Spleen (tissue), 11 donors: ENCODE results near the gene FAM83G. TPM values are rescaled to one million over a fixed set of nuclear protein-coding genes. Genes with fewer than 3 reads are reported as not detected.
A peak's percentile ranks its signal among the peaks of the same experiment; 100 is the strongest.

Experiments used
- DNase-seq: peaks from one replicate; pipeline ENCODE4 v3.0.0-alpha.2; 2020
- H3K27ac ChIP-seq, 8 donors: fragments of 200-600 bp; sonication (generic) in 7 of 8; 1 replicate in 4 of 8; 2 replicates in 4 of 8; pipeline versions ENCODE4 v1.5.0 to v1.8.0; 2016 to 2021; ENCODE audit warnings: inconsistent platforms in 4 of 8, mild to moderate bottlenecking in 4 of 8, moderate library complexity in 1 of 8
- H3K27me3 ChIP-seq, 7 donors: fragments of 200-600 bp; sonication (generic) in 6 of 7; replicated peaks in 1 of 7; 1 replicate in 4 of 7; 2 replicates in 3 of 7; pipeline versions ENCODE4 v1.5.0 to v1.8.0; 2016 to 2021; ENCODE audit warnings: inconsistent platforms in 3 of 7, mild to moderate bottlenecking in 1 of 7
- H3K36me3 ChIP-seq, 6 donors: fragments of 200-600 bp; sonication (generic) in 5 of 6; 1 replicate in 4 of 6; 2 replicates in 2 of 6; pipeline versions ENCODE4 v1.5.0 to v1.8.0; 2016 to 2021; ENCODE audit warnings: inconsistent platforms in 2 of 6
- H3K4me1 ChIP-seq, 6 donors: fragments of 200-600 bp; sonication (generic) in 5 of 6; 1 replicate in 3 of 6; 2 replicates in 3 of 6; pipeline versions ENCODE4 v1.5.0 to v1.8.0; 2016 to 2021; ENCODE audit warnings: inconsistent platforms in 3 of 6
- H3K4me3 ChIP-seq, 8 donors: fragments of 200-600 bp; sonication (generic) in 7 of 8; 1 replicate in 4 of 8; 2 replicates in 4 of 8; pipeline versions ENCODE4 v1.5.0 to v1.8.0; 2016 to 2021; ENCODE audit warnings: inconsistent platforms in 4 of 8, mild to moderate bottlenecking in 4 of 8, moderate library complexity in 2 of 8
- H3K9me3 ChIP-seq, 8 donors: fragments of 200-600 bp; sonication (generic) in 7 of 8; 1 replicate in 4 of 8; 2 replicates in 4 of 8; pipeline versions ENCODE4 v1.5.0 to v1.8.0; 2016 to 2021; ENCODE audit warnings: inconsistent platforms in 4 of 8
- CTCF ChIP-seq, 11 experiments: fragments of 200-600 bp in 7 of 11; fragments of 450-650 bp in 4 of 11; sonication (generic) in 4 of 11; IDR thresholded peaks in 8 of 11; conservative IDR thresholded peaks in 3 of 11; 1 replicate in 7 of 11; 2 replicates in 4 of 11; pipeline versions ENCODE4 v1.4.0 to v1.8.0; 2016 to 2021; ENCODE audit warnings: antibody characterized with exemption in 11 of 11, inconsistent platforms in 4 of 11, mild to moderate bottlenecking in 1 of 11
- POLR2A ChIP-seq, 3 donors: fragments of 450-650 bp; IDR thresholded peaks; one replicate each; pipeline ENCODE4 v1.5.1; 2017; ENCODE audit warnings: antibody characterized with exemption in 3 of 3, mild to moderate bottlenecking in 1 of 3
- POLR2AphosphoS5 ChIP-seq, 3 donors: sonication (generic); formaldehyde crosslinking; IDR thresholded peaks; one replicate each; pipeline ENCODE4 v1.5.1; 2017; ENCODE audit warnings: antibody characterized with exemption in 3 of 3
- WGBS, 5 donors: extraction: QIAGEN DNeasy Blood & Tissue Kit in 3 of 5; methylation state at CpG; one replicate each; pipeline versions ENCODE4 v1.1.5 to v1.1.7; 2013 to 2018; 5-methylcytosine and 5-hydroxymethylcytosine counted together
- intact Hi-C: fragments of 100-400 bp; cut with DNase I; formaldehyde crosslinking; loops from one replicate; pipeline ENCODE4 v1.15.0; 2023; ENCODE audit warnings: low total_unique reads
- polyA plus RNA-seq, 3 donors: library from polyadenylated mRNA; stranded (reverse); fragments of 200-250 nt; gene quantifications; one replicate each; pipeline ENCODE4 v1.2.1, GENCODE V29; 2013
- total RNA-seq, 7 donors: library from RNA; depleted of rRNA in 3 of 7; stranded (reverse); fragments of >200 nt in 3 of 7; fragmentation: NEBNext Ultra II Directional in 4 of 7; extraction: Animal tissue kit (Norgen Biotek cat#: 25700) in 4 of 7; gene quantifications; one replicate each; pipeline versions ENCODE4 v1.1.0 to v1.2.1, GENCODE V29; 2016 to 2021
- donor health status: healthy with polysubstance abuse.
- donor health status: DM: no; HTN: no; CAD: no; lungs with moderate emphysema.
- donor health status: DM: no; HTN: no; CAD: no.
- donor health status: Bipolar disorder and iron deficiency.
- donor health status: healthy.
- donor health status: DM: no; HTN: no; CAD: no.
- donor health status: DM: yes; HTN: yes; CAD: no.

Gene FAM83G
- total and polyA plus RNA-seq, 10 donors, result 1.3 to 5.4 (median 4.6) TPM

GRCh38 chr17:18937981-18938691 is 66.4 kb downstream of the FAM83G start:
- H3K9me3 ChIP-seq, result no peaks in the 10 kb centered on the region
- intact Hi-C loops, result no loop called here
- no peak for DNase-seq
- H3K27me3 ChIP-seq, result no peaks in the 10 kb centered on the region
- H3K4me1 ChIP-seq, result peaks cover 0 to 5% (median 0%) of the 10 kb centered on the region in 6 donors
- TF ChIP-seq POLR2A (IDR thresholded peaks at IDR 0.05) (no peak), CTCF (IDR thresholded peaks at IDR 0.05 in 8 of 11, conservative IDR thresholded peaks at IDR 0.05 in 3 of 11) (no peak), POLR2AphosphoS5 (IDR thresholded peaks at IDR 0.05) (no peak)
- no peak overlapping the region for H3K27ac ChIP-seq
- H3K4me3 ChIP-seq, result no peak overlapping the region
- 84 to 89% (median 87%) methylated on average over 8 of the region's 8 CpGs for WGBS, 5 donors
- no peaks in the 10 kb centered on the region for H3K36me3 ChIP-seq

- no peak overlapping the region for H3K27ac ChIP-seq
- peak in 1 of 3 donors; percentile 23 for TF ChIP-seq POLR2AphosphoS5 (IDR thresholded peaks at IDR 0.05)
- TF ChIP-seq POLR2A (IDR thresholded peaks at IDR 0.05), result no peak
- intact Hi-C loops, result no loop called here
- no peak overlapping the region for H3K4me3 ChIP-seq
- no peaks in the 10 kb centered on the region for H3K9me3 ChIP-seq
- 67 to 79% (median 71%) methylated on average over 13 to 14 of the region's 14 CpGs for WGBS, 5 donors
- peaks cover 0 to 12% (median 0%) of the 10 kb centered on the region in 6 donors for H3K4me1 ChIP-seq
- DNase-seq, result no peak
- no peaks in the 10 kb centered on the region for H3K27me3 ChIP-seq
- H3K36me3 ChIP-seq, result peaks cover 0 to 40% (median 30%) of the 10 kb centered on the region in 6 donors
These were observed 71.2 kb downstream of the FAM83G start for GRCh38 chr17:18933102-18934058.

- H3K36me3 ChIP-seq, result peaks cover 0 to 49% (median 33%) of the 10 kb centered on the region in 6 donors
- peaks cover 0 to 12% (median 0%) of the 10 kb centered on the region in 6 donors for H3K4me1 ChIP-seq
- no peaks in the 10 kb centered on the region for H3K9me3 ChIP-seq
- no peaks in the 10 kb centered on the region for H3K27me3 ChIP-seq
- TF ChIP-seq POLR2AphosphoS5 (IDR thresholded peaks at IDR 0.05) (no peak), POLR2A (IDR thresholded peaks at IDR 0.05) (no peak), CTCF (IDR thresholded peaks at IDR 0.05 in 8 of 11, conservative IDR thresholded peaks at IDR 0.05 in 3 of 11) (no peak)
- no peak overlapping the region for H3K27ac ChIP-seq
- 51 to 71% (median 56%) methylated on average over 4 to 5 of the region's 5 CpGs for WGBS, 5 donors
- DNase-seq, result no peak
- intact Hi-C loops, result no loop called here
- H3K4me3 ChIP-seq, result no peak overlapping the region
These were observed 72.1 kb downstream of the FAM83G start for GRCh38 chr17:18932360-18933055.

- H3K27ac ChIP-seq, result no peak overlapping the region
- WGBS, 5 donors, result 88 to 91% (median 90%) methylated on average over 9 of the region's 9 CpGs
- no peak for DNase-seq
- H3K36me3 ChIP-seq, result peaks cover 0 to 84% (median 33%) of the 10 kb centered on the region in 6 donors
- peaks cover 0 to 33% (median 3%) of the 10 kb centered on the region in 6 donors for H3K4me1 ChIP-seq
- intact Hi-C loops, result no loop called here
- no peak for TF ChIP-seq POLR2A (IDR thresholded peaks at IDR 0.05)
- no peak for TF ChIP-seq CTCF (IDR thresholded peaks at IDR 0.05 in 8 of 11, conservative IDR thresholded peaks at IDR 0.05 in 3 of 11)
- TF ChIP-seq POLR2AphosphoS5 (IDR thresholded peaks at IDR 0.05), result no peak
- H3K27me3 ChIP-seq, result no peaks in the 10 kb centered on the region
- no peak overlapping the region for H3K4me3 ChIP-seq
- H3K9me3 ChIP-seq, result no peaks in the 10 kb centered on the region
These were observed 75.9 kb downstream of the FAM83G start for GRCh38 chr17:18928628-18929125.
